Subcutaneous abdominal adipose tissue (tissue), 5 donors: ENCODE measurements around the gene ZNF77.
"Not testable (repeated sequence)": the region's sequence is repeated elsewhere in the genome, so short reads cannot be mapped to it uniquely, and the experiment has no call there.

Experiments
- H3K27ac ChIP-seq: one replicate; pipeline ENCODE4 v1.7.0; 2013; ENCODE audit warnings: low read depth, mild to moderate bottlenecking, inconsistent platforms, low read length, moderate library complexity
- H3K27me3 ChIP-seq, 5 donors: one replicate each; pipeline ENCODE4 v1.7.0; 2013; ENCODE audit warnings: low read length in 5 of 5, inconsistent platforms in 1 of 5; ENCODE audit not compliant: control insufficient read depth in 5 of 5, insufficient read depth in 4 of 5
- H3K36me3 ChIP-seq, 5 donors: one replicate each; pipeline ENCODE4 v1.7.0; 2013; ENCODE audit warnings: low read length in 5 of 5; ENCODE audit not compliant: control insufficient read depth in 5 of 5, insufficient read depth in 5 of 5
- H3K4me1 ChIP-seq, 5 donors: one replicate each; pipeline ENCODE4 v1.7.0; 2013; ENCODE audit warnings: low read length in 5 of 5, mild to moderate bottlenecking in 3 of 5, moderate library complexity in 1 of 5; ENCODE audit not compliant: control insufficient read depth in 5 of 5, insufficient read depth in 5 of 5
- H3K4me3 ChIP-seq, 5 donors: one replicate each; pipeline ENCODE4 v1.7.0; 2013; ENCODE audit warnings: low read length in 5 of 5, low read depth in 1 of 5
- H3K9ac ChIP-seq, 5 donors: one replicate each; pipeline ENCODE4 v1.7.0; 2013; ENCODE audit warnings: low read length in 5 of 5, mild to moderate bottlenecking in 4 of 5, moderate library complexity in 3 of 5
- H3K9me3 ChIP-seq, 5 donors: one replicate each; pipeline ENCODE4 v1.7.0; 2013; ENCODE audit warnings: low read length in 5 of 5; ENCODE audit not compliant: control insufficient read depth in 5 of 5
- donor health status: healthy.
- donor health status: healthy.
- donor health status: healthy.
- donor health status: healthy.
- donor health status: healthy.

The ZNF77 gene

DNA sequence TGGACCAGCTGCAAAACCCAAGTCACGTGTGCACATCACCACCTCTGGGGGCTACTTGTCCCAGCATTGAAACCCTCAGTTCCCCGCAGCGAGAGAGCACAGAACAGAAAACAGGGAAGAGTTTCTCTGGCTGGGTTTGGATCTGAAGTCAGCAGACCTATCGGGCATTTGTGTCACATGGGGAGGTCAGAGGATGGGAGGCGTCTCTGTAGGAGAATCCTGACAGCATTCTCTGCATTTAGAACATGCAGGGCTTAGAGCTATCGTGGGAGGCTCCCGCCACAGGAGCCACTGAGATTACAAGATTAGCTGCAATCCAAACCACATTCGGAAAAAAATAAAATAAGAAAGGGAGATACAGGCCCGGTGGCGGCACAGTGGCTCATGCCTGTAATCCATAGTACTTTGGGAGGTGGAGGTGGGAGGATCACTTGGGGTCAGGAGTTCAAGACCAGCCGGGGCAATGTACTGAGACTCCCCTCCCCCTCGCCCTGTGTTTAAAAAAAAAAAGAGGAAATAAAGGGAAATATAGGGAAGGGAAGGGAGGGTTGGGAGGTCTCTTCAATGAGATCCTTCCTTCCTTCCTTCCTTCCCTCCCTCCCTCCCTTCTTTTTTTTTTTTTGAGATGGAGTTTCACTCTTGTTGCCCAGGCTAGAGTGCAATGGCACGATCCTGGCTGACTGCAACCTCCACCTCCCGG, 29.7 kb upstream of the ZNF77 start:
- peak overlapping the region in 1 of 5 donors; percentile 11 for H3K4me3 ChIP-seq
- no peaks in the 10 kb centered on the region for H3K36me3 ChIP-seq
- H3K9me3 ChIP-seq, result no peaks in the 10 kb centered on the region
- H3K27me3 ChIP-seq, result no peaks in the 10 kb centered on the region
- H3K9ac ChIP-seq, result no peak overlapping the region
- H3K27ac ChIP-seq, result peak overlapping the region; percentile 37
- H3K4me1 ChIP-seq, result peaks cover 12 to 82% (median 68%) of the 10 kb centered on the region in 5 donors

DNA sequence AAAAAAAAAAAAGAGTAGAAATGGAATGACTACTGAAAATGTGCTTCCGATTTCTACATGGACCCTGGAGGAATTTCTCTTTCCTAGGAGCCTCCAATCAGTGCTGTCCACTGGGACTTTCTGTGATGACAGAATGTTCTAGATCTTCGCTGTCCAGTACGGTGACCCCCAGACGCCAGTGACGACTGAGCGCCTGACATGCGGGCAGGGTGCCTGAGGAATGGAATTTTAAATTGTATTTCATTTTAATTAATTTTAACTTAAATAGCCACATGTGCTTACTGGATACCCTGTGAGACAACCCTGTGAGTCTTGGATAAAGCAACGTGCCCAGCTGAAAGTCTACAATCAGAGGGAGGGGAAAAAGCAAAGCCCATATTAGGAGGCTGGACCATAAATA, 28.5 kb upstream of the ZNF77 start:
- H3K27me3 ChIP-seq, result no peaks in the 10 kb centered on the region
- H3K27ac ChIP-seq, result peak overlapping the region; percentile 88
- peaks cover 16 to 94% (median 80%) of the 10 kb centered on the region in 5 donors for H3K4me1 ChIP-seq
- no peaks in the 10 kb centered on the region for H3K36me3 ChIP-seq
- no peaks in the 10 kb centered on the region for H3K9me3 ChIP-seq
- no peak overlapping the region for H3K4me3 ChIP-seq
- H3K9ac ChIP-seq, result no peak overlapping the region

DNA sequence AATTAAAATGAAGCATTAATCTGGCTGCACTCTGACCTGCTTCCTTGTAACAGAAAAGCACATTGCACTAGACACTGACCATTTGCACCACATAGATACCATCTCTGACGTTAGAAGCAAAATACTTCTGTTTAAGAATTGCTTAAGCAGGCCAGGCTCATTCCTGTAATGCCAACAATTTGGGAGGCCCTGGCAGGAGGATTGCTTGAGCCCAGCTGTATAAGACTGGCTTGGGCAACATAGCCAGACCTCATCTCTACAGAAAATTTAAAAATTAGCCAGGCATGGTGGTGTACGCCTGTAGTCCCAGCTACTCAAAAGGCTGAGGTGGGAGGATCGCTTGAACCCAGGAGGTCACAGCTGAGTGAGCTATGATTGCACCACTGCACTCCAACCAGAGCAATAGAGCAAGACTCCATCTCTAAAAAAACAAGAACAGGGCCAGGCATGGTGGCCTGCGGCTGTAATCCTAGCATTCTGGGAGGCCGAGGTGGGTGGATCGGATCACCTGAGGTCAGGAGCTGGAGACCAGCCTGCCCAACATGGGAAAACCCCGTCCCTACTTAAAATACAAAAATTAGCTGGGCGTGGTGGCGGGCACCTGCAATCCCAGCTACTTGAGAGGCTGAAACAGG, 25.5 kb upstream of the ZNF77 start:
- Histone ChIP-seq H3K4me1 (peaks cover 12 to 67% (median 64%) of the 10 kb centered on the region in 5 donors), H3K36me3 (no peaks in the 10 kb centered on the region), H3K27ac (peak overlapping the region; percentile 88), H3K4me3 (no peak overlapping the region), H3K9ac (no peak overlapping the region), H3K9me3 (no peaks in the 10 kb centered on the region), H3K27me3 (no peaks in the 10 kb centered on the region)

DNA sequence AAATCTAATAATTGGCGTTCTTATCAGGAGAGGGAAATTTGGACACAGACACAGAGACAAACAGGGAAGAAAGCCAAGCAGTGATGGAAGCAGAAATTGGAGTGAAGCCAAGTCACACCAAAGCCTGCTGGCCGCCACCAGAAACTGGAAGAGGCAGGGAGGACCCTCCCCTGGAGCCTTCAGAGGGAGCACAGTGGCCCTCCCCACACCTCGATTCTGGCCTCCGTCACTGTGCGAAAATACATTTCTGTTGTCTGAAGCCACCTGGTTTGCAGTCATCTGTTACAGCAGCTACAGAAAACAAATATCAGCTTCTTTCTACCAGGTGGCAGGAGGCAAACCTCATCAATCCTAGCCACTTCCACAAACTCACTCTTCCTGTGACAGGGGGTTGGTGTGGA, 24.3 kb upstream of the ZNF77 start:
- H3K27ac ChIP-seq, result peak overlapping the region; percentile 76
- H3K9me3 ChIP-seq, result no peaks in the 10 kb centered on the region
- H3K4me1 ChIP-seq, result peaks cover 9 to 55% (median 52%) of the 10 kb centered on the region in 5 donors
- peak overlapping the region in 2 of 5 donors; percentile 26 to 48 for H3K9ac ChIP-seq
- no peaks in the 10 kb centered on the region for H3K27me3 ChIP-seq
- no peaks in the 10 kb centered on the region for H3K36me3 ChIP-seq
- peak overlapping the region in 3 of 5 donors; percentile 4 to 11 (median 9) for H3K4me3 ChIP-seq

DNA sequence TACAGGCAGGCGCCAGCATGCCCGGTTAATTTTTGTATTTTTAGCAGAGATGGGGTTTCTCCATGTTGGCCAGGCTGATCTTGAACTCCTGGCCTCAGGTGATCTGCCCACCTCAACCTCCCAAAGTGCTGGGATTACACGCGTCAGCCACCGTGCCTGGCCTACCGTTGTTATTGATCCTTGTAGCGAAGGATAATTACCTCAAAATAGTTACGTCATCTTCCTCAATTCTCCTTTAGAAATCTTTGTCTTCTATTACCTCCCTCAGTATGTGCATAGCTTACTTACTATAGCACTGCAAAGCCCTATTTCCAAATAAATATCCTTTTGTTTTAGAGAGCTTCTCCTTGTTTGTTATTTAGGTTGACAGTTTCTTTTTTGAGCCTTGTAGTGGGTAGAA, 23.2 kb upstream of the ZNF77 start:
- Histone ChIP-seq H3K9ac (no peak overlapping the region), H3K4me3 (no peak overlapping the region), H3K27me3 (no peaks in the 10 kb centered on the region), H3K27ac (no peak overlapping the region), H3K9me3 (no peaks in the 10 kb centered on the region), H3K36me3 (no peaks in the 10 kb centered on the region), H3K4me1 (peaks cover 9 to 44% (median 41%) of the 10 kb centered on the region in 5 donors)

DNA sequence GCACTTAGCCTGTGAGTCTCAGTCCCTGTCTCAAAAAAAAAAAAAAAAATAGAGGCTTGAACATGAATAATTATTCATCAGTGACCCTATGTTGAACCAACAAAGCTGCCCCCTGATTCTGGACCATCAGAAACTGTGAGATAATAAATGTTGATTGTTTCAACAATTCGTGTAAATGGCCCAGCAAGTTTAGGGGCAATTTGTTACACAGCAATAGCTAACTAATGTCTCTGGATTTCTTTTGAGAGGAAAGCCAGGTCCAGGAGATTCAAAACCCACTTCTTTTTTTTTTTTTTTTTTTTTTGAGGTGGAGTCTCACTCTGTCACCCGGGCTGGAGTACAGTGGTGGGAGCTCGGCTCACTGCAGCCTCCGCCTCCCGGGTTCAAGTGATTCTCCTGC, 20.1 kb upstream of the ZNF77 start:
- no peaks in the 10 kb centered on the region for H3K27me3 ChIP-seq
- H3K27ac ChIP-seq, result no peak overlapping the region
- no peak overlapping the region for H3K9ac ChIP-seq
- no peaks in the 10 kb centered on the region for H3K9me3 ChIP-seq
- H3K4me1 ChIP-seq, result peaks cover 4 to 18% (median 13%) of the 10 kb centered on the region in 5 donors
- no peak overlapping the region for H3K4me3 ChIP-seq
- H3K36me3 ChIP-seq, result no peaks in the 10 kb centered on the region

DNA sequence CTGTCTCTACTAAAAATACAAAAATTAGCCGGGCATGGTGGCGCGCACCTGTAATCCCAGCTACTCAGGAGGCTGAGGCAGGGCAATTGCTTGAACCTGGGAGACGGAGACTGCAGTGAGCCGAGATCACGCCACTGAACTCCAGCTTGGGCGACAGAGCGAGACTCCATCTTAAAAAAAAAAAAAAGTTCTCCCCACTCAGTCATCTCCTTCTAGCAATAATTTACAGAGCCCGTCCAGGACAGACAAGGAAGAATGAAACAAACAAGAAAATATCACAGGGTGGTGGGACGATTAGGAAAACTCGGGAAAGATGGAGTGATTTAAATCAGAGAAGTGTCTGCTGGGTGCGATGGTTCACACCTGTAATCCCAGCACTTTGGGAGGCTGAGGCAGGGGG, 18.9 kb upstream of the ZNF77 start:
- H3K9me3 ChIP-seq, H3K9ac ChIP-seq, H3K27ac ChIP-seq, H3K36me3 ChIP-seq, H3K27me3 ChIP-seq, H3K4me3 ChIP-seq: not testable (repeated sequence)
- peaks cover 0 to 10% (median 5%) of the 10 kb centered on the region in 5 donors for H3K4me1 ChIP-seq

DNA sequence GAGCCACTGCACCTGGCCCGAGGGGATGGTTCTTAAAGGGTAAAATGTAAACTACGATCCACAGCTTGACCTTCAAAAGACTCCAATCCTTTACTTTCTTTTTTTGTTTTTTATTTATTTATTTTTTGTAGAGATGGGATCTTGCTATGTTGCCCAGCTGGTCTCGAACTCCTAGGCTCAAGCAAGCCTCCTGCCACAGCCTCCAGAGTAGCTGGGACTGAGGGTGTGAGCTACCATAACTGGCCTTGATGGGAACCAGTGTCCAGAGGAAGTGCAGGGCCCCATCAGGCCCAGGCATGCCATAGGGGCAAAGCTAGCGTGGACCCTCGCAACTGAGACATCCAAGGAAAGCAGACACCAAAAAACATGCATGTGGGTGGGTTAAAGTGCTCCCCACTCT, 18.4 kb upstream of the ZNF77 start:
- Histone ChIP-seq H3K36me3 (no peaks in the 10 kb centered on the region), H3K9me3 (no peaks in the 10 kb centered on the region), H3K4me3 (no peak overlapping the region), H3K9ac (no peak overlapping the region), H3K4me1 (peaks cover 0 to 6% (median under 1%) of the 10 kb centered on the region in 5 donors), H3K27ac (no peak overlapping the region), H3K27me3 (no peaks in the 10 kb centered on the region)

DNA sequence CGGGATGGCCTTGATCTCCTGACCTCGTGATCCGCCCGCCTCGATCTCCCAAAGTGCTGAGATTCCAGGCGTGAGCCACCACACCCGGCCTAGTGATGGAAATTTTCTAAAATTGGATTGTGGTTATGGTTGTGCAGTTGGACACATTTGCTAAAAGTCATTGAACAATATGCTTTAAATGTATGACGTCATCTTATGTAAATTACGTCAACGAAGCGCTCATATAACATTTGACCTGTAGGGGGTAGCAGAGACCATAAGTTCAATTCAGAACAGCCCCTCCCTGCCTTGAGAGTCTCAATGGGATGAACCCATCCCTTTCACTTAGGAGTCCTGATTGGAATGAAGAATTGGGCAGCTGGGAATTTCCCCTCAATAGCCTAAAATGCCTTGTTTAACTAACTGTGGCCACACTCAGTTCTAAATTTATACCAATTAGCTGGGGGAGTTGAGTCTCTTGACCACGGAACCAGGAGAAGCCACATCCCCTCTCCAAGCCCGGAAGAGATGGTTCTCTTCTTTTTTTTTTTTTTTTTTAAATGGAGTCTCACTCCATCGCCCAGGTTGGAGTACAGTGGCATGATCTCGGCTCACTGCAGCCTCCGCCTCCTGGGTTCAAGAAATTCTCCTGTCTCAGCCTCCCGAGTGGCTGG, 17.4 kb upstream of the ZNF77 start:
- H3K4me1 ChIP-seq, result peaks cover 0 to 6% (median 0%) of the 10 kb centered on the region in 5 donors
- no peak overlapping the region for H3K9ac ChIP-seq
- H3K27ac ChIP-seq, result no peak overlapping the region
- H3K27me3 ChIP-seq, result no peaks in the 10 kb centered on the region
- H3K9me3 ChIP-seq, result no peaks in the 10 kb centered on the region
- H3K4me3 ChIP-seq, result peak overlapping the region in 2 of 5 donors; percentile 31 to 64
- H3K36me3 ChIP-seq, result no peaks in the 10 kb centered on the region

DNA sequence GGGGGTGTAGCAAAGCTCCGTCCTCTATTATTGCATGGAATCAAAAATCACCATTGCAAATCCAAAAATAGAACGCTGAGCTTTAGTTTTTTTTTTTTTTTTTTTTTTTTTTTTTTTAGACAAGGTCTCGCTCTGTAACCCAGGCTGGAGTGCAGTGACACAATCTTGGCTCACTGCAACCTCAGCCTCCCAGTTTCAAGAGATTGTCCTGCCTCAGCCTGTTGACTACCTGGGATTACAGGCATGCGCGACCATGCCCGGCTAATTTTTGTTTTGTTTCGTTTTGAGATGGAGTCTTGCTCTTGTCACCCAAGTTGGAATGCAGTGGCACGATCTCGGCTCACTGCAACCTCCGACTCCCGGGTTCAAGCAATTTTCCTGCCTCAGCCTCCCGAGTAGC, 15.3 kb upstream of the ZNF77 start:
- H3K4me3 ChIP-seq, result no peak overlapping the region
- H3K36me3 ChIP-seq, result no peaks in the 10 kb centered on the region
- H3K4me1 ChIP-seq, result peaks cover 0 to 6% (median 0%) of the 10 kb centered on the region in 5 donors
- H3K9me3 ChIP-seq, result no peaks in the 10 kb centered on the region
- no peak overlapping the region for H3K27ac ChIP-seq
- H3K9ac ChIP-seq, result no peak overlapping the region
- H3K27me3 ChIP-seq, result no peaks in the 10 kb centered on the region
